SH-SY5Y (cell line): ENCODE data around the gene CNTNAP5.

Experiments
- GATA2 ChIP-seq: IDR thresholded peaks from 2 replicates; pipeline ENCODE4 v1.6.1; 2011; ENCODE audit warnings: mild to moderate bottlenecking, low read depth, low read length
- GATA3 ChIP-seq: IDR thresholded peaks from 2 replicates; pipeline ENCODE4 v1.6.1; 2011; ENCODE audit warnings: low read depth, mild to moderate bottlenecking, low read length, moderate library complexity

Gene CNTNAP5

GRCh38 chr2:124661558-124661957 is 636.5 kb downstream of the CNTNAP5 start:
- TF ChIP-seq GATA2 (no peak), GATA3 (no peak)

GRCh38 chr2:124662946-124663644 is 638.0 kb downstream of the CNTNAP5 start:
- no peak for TF ChIP-seq GATA2
- no peak for TF ChIP-seq GATA3

- TF ChIP-seq GATA2 (no peak), GATA3 (no peak)
Observed at GRCh38 chr2:124663645-124663997, 638.5 kb downstream of the CNTNAP5 start.

GRCh38 chr2:124664363-124664762 is 639.3 kb downstream of the CNTNAP5 start:
- TF ChIP-seq GATA2: no peak
- no peak for TF ChIP-seq GATA3

GRCh38 chr2:124666976-124667375 is 641.9 kb downstream of the CNTNAP5 start:
- TF ChIP-seq GATA2: no peak
- TF ChIP-seq GATA3: no peak

- TF ChIP-seq GATA3: no peak
- TF ChIP-seq GATA2: no peak
Observed at GRCh38 chr2:124668161-124668560, 643.1 kb downstream of the CNTNAP5 start.

- TF ChIP-seq GATA3 (no peak), GATA2 (no peak)
Observed at GRCh38 chr2:124670187-124670586, 645.1 kb downstream of the CNTNAP5 start.

GRCh38 chr2:124678043-124678442 is 653.0 kb downstream of the CNTNAP5 start:
- no peak for TF ChIP-seq GATA3
- TF ChIP-seq GATA2: no peak

- no peak for TF ChIP-seq GATA2
- no peak for TF ChIP-seq GATA3
Observed at GRCh38 chr2:124683536-124684428, 658.7 kb downstream of the CNTNAP5 start.

GRCh38 chr2:124689348-124689747 is 664.3 kb downstream of the CNTNAP5 start:
- TF ChIP-seq GATA3: no peak
- TF ChIP-seq GATA2: no peak

GRCh38 chr2:124692216-124692615 is 667.1 kb downstream of the CNTNAP5 start:
- no peak for TF ChIP-seq GATA2
- no peak for TF ChIP-seq GATA3

GRCh38 chr2:124692707-124693106 is 667.6 kb downstream of the CNTNAP5 start:
- TF ChIP-seq GATA3 (no peak), GATA2 (no peak)

GRCh38 chr2:124693156-124693555 is 668.1 kb downstream of the CNTNAP5 start:
- TF ChIP-seq GATA2 (no peak), GATA3 (no peak)

- TF ChIP-seq GATA3 (no peak), GATA2 (no peak)
Observed at GRCh38 chr2:124698979-124699565, 674.0 kb downstream of the CNTNAP5 start.

GRCh38 chr2:124702777-124703176 is 677.7 kb downstream of the CNTNAP5 start:
- TF ChIP-seq GATA3: no peak
- TF ChIP-seq GATA2: no peak
